Stomach (tissue), 9 donors: ENCODE data around the gene TMEM231. TPM values are rescaled to one million over a fixed set of nuclear protein-coding genes. Genes with fewer than 3 reads are reported as not detected.
"Not testable (repeated sequence)": the region's sequence is repeated elsewhere in the genome, so short reads cannot be mapped to it uniquely, and the experiment has no call there.

Source experiments
- DNase-seq, 2 donors: peaks; one replicate each; pipeline versions ENCODE4 v3.0.0 to v3.0.0-alpha.2; 2013 to 2019
- H3K27ac ChIP-seq, 5 donors: fragments of 200-600 bp in 4 of 5; sonication (generic) in 4 of 5; one replicate each; pipeline ENCODE4 v1.5.1; 2013 to 2019; ENCODE audit warnings: mild to moderate bottlenecking in 1 of 5, moderate library complexity in 1 of 5
- H3K27me3 ChIP-seq, 3 donors: fragments of 200-600 bp; sonication (generic); one replicate each; pipeline ENCODE4 v1.5.1; 2017 to 2019; ENCODE audit warnings: mixed run types in 1 of 3
- H3K36me3 ChIP-seq, 4 donors: fragments of 200-600 bp; sonication (generic); 1 replicate in 3 of 4; 2 replicates in 1 of 4; pipeline ENCODE4 v1.5.1; 2016 to 2019
- H3K4me1 ChIP-seq, 4 donors: fragments of 200-600 bp; sonication (generic); one replicate each; pipeline ENCODE4 v1.5.1; 2016 to 2019
- H3K4me3 ChIP-seq, 4 donors: fragments of 200-600 bp; sonication (generic) in 3 of 4; one replicate each; pipeline ENCODE4 v1.5.1; 2016 to 2019; ENCODE audit warnings: mild to moderate bottlenecking in 1 of 4
- H3K9me3 ChIP-seq, 4 donors: fragments of 200-600 bp; sonication (generic); one replicate each; pipeline ENCODE4 v1.5.1; 2016 to 2019
- CTCF ChIP-seq, 7 experiments: fragments of 450-650 bp in 4 of 7; fragments of 200-600 bp in 3 of 7; sonication (generic) in 3 of 7; IDR thresholded peaks; one replicate each; pipeline ENCODE4 v1.5.1; 2016 to 2019; ENCODE audit warnings: antibody characterized with exemption in 7 of 7, control low read depth in 2 of 7, mild to moderate bottlenecking in 1 of 7
- EP300 ChIP-seq: sonication (generic); formaldehyde crosslinking; IDR thresholded peaks from one replicate; pipeline ENCODE4 v1.6.1; 2017; ENCODE audit warnings: antibody characterized with exemption
- POLR2A ChIP-seq, 4 donors: fragments of 450-650 bp; IDR thresholded peaks; one replicate each; pipeline ENCODE4 v1.6.1; 2016; ENCODE audit warnings: antibody characterized with exemption in 4 of 4, control low read depth in 2 of 4, mild to moderate bottlenecking in 1 of 4, moderate library complexity in 1 of 4
- POLR2AphosphoS5 ChIP-seq, 3 donors: sonication (generic); formaldehyde crosslinking; IDR thresholded peaks; one replicate each; pipeline ENCODE4 v1.6.1; 2016; ENCODE audit warnings: antibody characterized with exemption in 3 of 3
- WGBS, 5 donors: extraction: QIAGEN DNeasy Blood & Tissue Kit in 3 of 5; methylation state at CpG; one replicate each; pipeline versions ENCODE4 v1.1.5 to v1.1.7; 2013 to 2018; 5-methylcytosine and 5-hydroxymethylcytosine counted together
- intact Hi-C: fragments of 100-400 bp; cut with DNase I; formaldehyde crosslinking; loops from one replicate; pipeline ENCODE4 v1.15.1; 2023; ENCODE audit warnings: low total_unique reads
- polyA plus RNA-seq, 3 donors: library from polyadenylated mRNA; stranded (reverse); fragments of 200-250 nt; gene quantifications; one replicate each; pipeline ENCODE4 v1.2.3, GENCODE V29; 2013
- total RNA-seq, 5 donors: library from RNA; depleted of rRNA; stranded (reverse); fragments of >200 nt; gene quantifications; one replicate each; pipeline versions ENCODE4 v1.1.0 to v1.2.3, GENCODE V29; 2014 to 2016
- donor health status: healthy with polysubstance abuse.
- donor health status: Bipolar disorder and iron deficiency.
- donor health status: healthy.

The TMEM231 gene
- total and polyA plus RNA-seq, 8 donors, result 1.1 to 14.1 (median 4.6) TPM; not detected in 1

GRCh38 chr16:75501820-75502219, 54.2 kb downstream of the TMEM231 start:
- peak in 1 of 2 donors; percentile 70 for DNase-seq
- peak in 1 of 3 donors; percentile 45 for TF ChIP-seq POLR2AphosphoS5 (IDR thresholded peaks at IDR 0.05)
- intact Hi-C loops, result not testable (repeated sequence)

GRCh38 chr16:75501359-75501758, 54.7 kb downstream of the TMEM231 start:
- H3K4me3 ChIP-seq, result no peak overlapping the region
- H3K4me1 ChIP-seq, result peaks cover 0 to 5% (median 2%) of the 10 kb centered on the region in 4 donors
- no peaks in the 10 kb centered on the region for H3K36me3 ChIP-seq
- no peak overlapping the region for H3K27ac ChIP-seq
- TF ChIP-seq CTCF (IDR thresholded peaks at IDR 0.05) (no peak), POLR2AphosphoS5 (IDR thresholded peaks at IDR 0.05) (no peak), EP300 (no peak), POLR2A (IDR thresholded peaks at IDR 0.05) (no peak)
- WGBS, 5 donors, result 85 to 92% (median 89%) methylated on average over 5 of the region's 5 CpGs
- intact Hi-C loops, result no loop called here
- H3K27me3 ChIP-seq, result no peaks in the 10 kb centered on the region
- no peaks in the 10 kb centered on the region for H3K9me3 ChIP-seq
- DNase-seq, result no peak

More at GRCh38 chr16:75501820-75502219, 54.2 kb downstream of the TMEM231 start:
- WGBS, 5 donors, result 40 to 55% (median 52%) methylated on average over 6 of the region's 6 CpGs
- not testable (repeated sequence) for H3K36me3 ChIP-seq, H3K4me1 ChIP-seq, H3K9me3 ChIP-seq, H3K4me3 ChIP-seq, H3K27ac ChIP-seq, H3K27me3 ChIP-seq

- H3K36me3 ChIP-seq, intact Hi-C loops, H3K27ac ChIP-seq, H3K9me3 ChIP-seq, H3K4me3 ChIP-seq: not testable (repeated sequence)
- Histone ChIP-seq H3K27me3 (peaks cover 0 to 22% (median 19%) of the 10 kb centered on the region in 3 donors), H3K4me1 (peaks cover 11 to 20% (median 14%) of the 10 kb centered on the region in 4 donors)
- 26 to 44% (median 27%) methylated on average over 6 to 10 of the region's 13 CpGs for WGBS, 5 donors
- peak; percentile 75 to 77 for DNase-seq
These were observed 57.3 kb downstream of the TMEM231 start for GRCh38 chr16:75498605-75499322.

GRCh38 chr16:75497558-75497957, 58.5 kb downstream of the TMEM231 start:
- WGBS, 5 donors, result 30 to 53% (median 47%) methylated on average over 4 of the region's 4 CpGs
- H3K36me3 ChIP-seq, result no peaks in the 10 kb centered on the region
- no peak for DNase-seq

GRCh38 chr16:75495076-75495674, 60.9 kb downstream of the TMEM231 start, which contains the start of gene CHST6:
TSS of gene CHST6 (minus strand) at chr16:75495441. CDS start at chr16:75479828, 15,613 bp downstream.
- H3K9me3 ChIP-seq, result no peaks in the 10 kb centered on the region
- H3K36me3 ChIP-seq, result no peaks in the 10 kb centered on the region
- H3K4me1 ChIP-seq, result peaks cover 11 to 20% (median 14%) of the 10 kb centered on the region in 4 donors
- H3K27me3 ChIP-seq, result peaks cover 0 to 46% (median 25%) of the 10 kb centered on the region in 3 donors
- peak within 1 kb of the TSS; percentile 22 to 52 (median 32) for H3K4me3 ChIP-seq
- intact Hi-C loops, result no loop called here
- peak in 1 of 2 donors; percentile 76 for DNase-seq
- WGBS, 5 donors, result 2 to 13% (median 4%) methylated on average over 10 to 43 of the region's 43 CpGs
- H3K27ac ChIP-seq, result no peak within 1 kb of the TSS
- TF ChIP-seq POLR2AphosphoS5 (IDR thresholded peaks at IDR 0.05), result no peak
- no peak for TF ChIP-seq CTCF (IDR thresholded peaks at IDR 0.05)
- no peak for TF ChIP-seq EP300
- no peak for TF ChIP-seq POLR2A (IDR thresholded peaks at IDR 0.05)

More at GRCh38 chr16:75497558-75497957, 58.5 kb downstream of the TMEM231 start:
- TF ChIP-seq POLR2A (IDR thresholded peaks at IDR 0.05) (no peak), POLR2AphosphoS5 (IDR thresholded peaks at IDR 0.05) (no peak), CTCF (IDR thresholded peaks at IDR 0.05) (no peak), EP300 (no peak)
- Histone ChIP-seq H3K27me3 (peaks cover 0 to 34% (median 22%) of the 10 kb centered on the region in 3 donors), H3K4me3 (no peak overlapping the region), H3K4me1 (peaks cover 11 to 20% (median 14%) of the 10 kb centered on the region in 4 donors), H3K27ac (no peak overlapping the region), H3K9me3 (no peaks in the 10 kb centered on the region)
- intact Hi-C loops, result no loop called here
